Measurements from ENCODE around the gene FCRLB.
"Not testable (repeated sequence)": the region's sequence is repeated elsewhere in the genome, so short reads cannot be mapped to it uniquely, and the experiment has no call there.

Gene FCRLB

DNA sequence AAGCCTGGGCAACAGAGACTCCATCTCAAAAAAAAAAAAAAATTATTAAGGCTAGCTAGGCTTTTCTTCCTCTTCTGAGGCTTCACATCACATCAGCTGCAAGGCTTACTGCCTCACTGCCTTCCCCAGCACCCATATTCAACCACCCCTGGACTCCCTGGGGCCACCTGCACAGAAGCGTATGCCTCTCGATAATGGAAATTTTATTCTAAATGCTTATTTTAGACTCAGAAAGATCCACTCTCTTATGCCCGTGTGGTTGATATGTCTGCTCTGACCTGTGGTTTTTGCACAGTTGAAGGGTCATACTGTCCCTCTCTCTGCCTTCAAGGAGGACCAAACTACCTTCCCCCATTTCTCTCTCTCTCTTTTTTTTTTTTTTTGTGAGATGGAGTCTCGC is 15.8 kb upstream of the FCRLB start:
- no peak for DNase-seq (ENCODE audit: low read depth in 1 of 2, low spot score in 1 of 2)
- TF ChIP-seq JUND (IDR thresholded peaks at IDR 0.05; ENCODE audit: low read depth): no peak
- in situ Hi-C loops (cut with HindIII; ENCODE audit: low pct_unique_long_range_greater_than_20kb, low sequenced_read_pairs): no loop called here

DNA sequence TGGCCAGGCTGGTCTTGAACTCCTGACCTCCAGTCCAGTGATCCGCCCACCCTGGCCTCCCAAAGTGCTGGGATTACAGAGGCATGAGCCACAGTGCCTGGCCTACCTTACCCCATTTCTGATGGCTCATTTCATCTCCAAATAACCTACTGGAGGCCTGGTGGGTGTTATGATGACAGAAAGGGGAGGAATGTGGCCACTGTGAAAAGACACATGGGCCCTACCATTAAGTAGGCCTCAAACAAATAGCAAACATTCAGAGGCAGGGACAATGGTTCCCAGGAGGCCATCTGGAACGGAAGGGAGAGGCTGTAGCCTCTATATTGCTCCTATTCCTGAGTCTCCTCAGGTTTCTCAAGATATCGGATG is 15.2 kb upstream of the FCRLB start:
- in situ Hi-C loops (cut with HindIII; ENCODE audit: low pct_unique_long_range_greater_than_20kb, low sequenced_read_pairs): no loop called here
- TF ChIP-seq JUND (IDR thresholded peaks at IDR 0.05; ENCODE audit: low read depth): no peak
- DNase-seq (ENCODE audit: low read depth in 1 of 2, low spot score in 1 of 2): no peak

- in situ Hi-C loops (cut with HindIII; ENCODE audit: low pct_unique_long_range_greater_than_20kb, low sequenced_read_pairs): no loop called here
- DNase-seq (ENCODE audit: low read depth in 1 of 2, low spot score in 1 of 2): no peak
- TF ChIP-seq JUND (IDR thresholded peaks at IDR 0.05; ENCODE audit: low read depth): no peak
Observed at GRCh38 chr1:161706482-161707347, 14.6 kb upstream of the FCRLB start, which contains the start of gene FCRLA. TSS of gene FCRLA (plus strand) at chr1:161707229. CDS start at chr1:161707265, 36 bp downstream.

GRCh38 chr1:161707503-161707902 is 13.8 kb upstream of the FCRLB start:
- in situ Hi-C loops (cut with HindIII; ENCODE audit: low pct_unique_long_range_greater_than_20kb, low sequenced_read_pairs): no loop called here
- TF ChIP-seq JUND (IDR thresholded peaks at IDR 0.05; ENCODE audit: low read depth): no peak
- DNase-seq (ENCODE audit: low read depth in 1 of 2, low spot score in 1 of 2): no peak

DNA sequence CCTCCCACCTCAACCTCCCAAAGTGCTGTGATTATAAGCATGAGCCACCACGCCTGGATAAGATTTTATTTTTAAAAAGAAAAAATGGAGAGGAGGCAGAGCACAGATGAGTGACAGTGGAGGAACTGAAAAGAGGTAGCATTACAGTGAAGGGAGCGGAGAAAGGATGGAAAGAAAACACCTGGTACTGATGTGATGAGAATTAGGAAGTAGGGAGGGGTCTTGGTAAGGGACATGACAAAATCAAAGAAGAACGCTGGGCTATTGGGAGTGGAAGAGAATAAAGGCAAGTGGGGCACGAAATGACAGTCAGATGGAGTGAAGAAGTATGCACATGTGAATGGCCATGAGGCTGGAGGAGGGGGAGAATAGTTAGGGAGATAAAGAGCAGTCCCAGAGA is 12.0 kb upstream of the FCRLB start:
- no peak for TF ChIP-seq JUND (IDR thresholded peaks at IDR 0.05; ENCODE audit: low read depth)
- DNase-seq (ENCODE audit: low read depth in 1 of 2, low spot score in 1 of 2): no peak
- in situ Hi-C loops (cut with HindIII; ENCODE audit: low pct_unique_long_range_greater_than_20kb, low sequenced_read_pairs): no loop called here

DNA sequence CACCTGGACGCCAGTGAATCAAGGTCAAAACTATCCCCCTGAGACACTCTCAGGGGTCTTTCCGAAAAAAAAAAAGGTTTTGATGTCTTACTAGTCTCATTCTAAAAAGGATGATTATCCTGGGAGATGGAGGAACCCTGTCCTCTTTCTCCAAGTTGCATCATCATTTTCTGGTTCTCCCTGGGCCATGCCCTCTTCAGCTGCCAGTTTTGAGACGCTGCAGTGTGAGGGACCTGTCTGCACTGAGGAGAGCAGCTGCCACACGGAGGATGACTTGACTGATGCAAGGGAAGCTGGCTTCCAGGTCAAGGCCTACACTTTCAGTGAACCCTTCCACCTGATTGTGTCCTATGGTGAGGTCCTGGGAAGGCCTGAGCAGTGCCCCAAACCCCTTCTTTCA is 10.8 kb upstream of the FCRLB start:
- no peak for TF ChIP-seq JUND (IDR thresholded peaks at IDR 0.05; ENCODE audit: low read depth)
- no peak for DNase-seq (ENCODE audit: low read depth in 1 of 2, low spot score in 1 of 2)
- in situ Hi-C loops (cut with HindIII; ENCODE audit: low pct_unique_long_range_greater_than_20kb, low sequenced_read_pairs): no loop called here

DNA sequence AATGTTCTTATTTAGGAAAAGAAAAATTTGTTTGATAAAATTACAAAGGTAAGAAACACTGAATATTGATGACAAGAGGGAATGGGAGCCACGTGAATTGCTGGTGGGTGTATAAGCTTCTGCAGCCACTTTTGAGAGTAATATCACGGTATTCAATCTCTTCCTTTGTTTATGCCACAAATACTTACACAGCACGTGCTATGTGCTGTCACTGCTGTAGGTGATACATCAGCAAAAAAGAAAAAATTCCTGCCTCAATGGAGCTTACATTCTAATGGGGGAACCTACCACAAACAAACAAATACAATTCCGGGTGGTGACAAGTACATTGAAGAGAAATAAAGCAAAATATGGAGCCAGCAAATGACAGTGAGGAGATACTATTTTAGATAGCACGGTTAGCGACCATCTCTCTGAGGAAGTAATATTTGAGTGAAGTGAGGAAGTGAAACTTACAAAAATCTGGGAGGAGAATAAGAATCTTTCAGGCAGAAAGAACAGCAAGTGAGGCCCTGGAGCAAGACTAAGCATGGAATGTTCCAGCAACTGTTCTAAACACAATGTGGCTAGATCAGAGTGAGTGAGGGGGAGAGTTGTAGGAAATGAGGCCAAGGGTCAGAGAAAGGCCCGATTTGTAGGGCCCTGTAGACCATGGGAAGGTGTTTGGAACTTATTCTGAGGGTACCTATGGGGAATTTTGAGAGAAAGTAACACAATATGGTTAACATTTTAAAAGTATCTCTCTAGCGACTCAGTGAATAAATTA is 2.6 kb upstream of the FCRLB start:
- no peak for DNase-seq (ENCODE audit: low read depth in 1 of 2, low spot score in 1 of 2)
- in situ Hi-C loops (cut with HindIII; ENCODE audit: low pct_unique_long_range_greater_than_20kb, low sequenced_read_pairs): no loop called here
- no peak for TF ChIP-seq JUND (IDR thresholded peaks at IDR 0.05; ENCODE audit: low read depth)

- TF ChIP-seq JUND (IDR thresholded peaks at IDR 0.05; ENCODE audit: low read depth): no peak
Observed at GRCh38 chr1:161719325-161719611, 2.1 kb upstream of the FCRLB start.

DNA sequence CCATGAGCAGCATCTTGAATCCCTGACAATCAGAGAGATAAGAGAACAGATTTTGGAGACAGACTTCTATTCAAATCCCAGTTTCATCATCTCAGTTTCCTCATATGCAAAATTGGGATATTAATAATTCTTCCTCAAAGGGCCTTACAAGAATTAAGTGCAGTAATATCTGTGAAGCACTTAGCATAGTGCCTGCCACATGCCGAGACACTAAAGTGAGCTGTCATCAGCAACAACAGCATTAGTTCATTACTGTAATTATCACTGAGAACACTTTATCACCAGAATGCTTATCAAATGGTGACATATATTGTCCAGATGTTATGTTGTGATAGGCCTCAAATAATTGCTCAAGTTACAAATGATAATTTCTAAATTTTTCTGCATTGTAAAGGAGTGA is 922 bp upstream of the FCRLB start:
- DNase-seq (ENCODE audit: low read depth in 1 of 2, low spot score in 1 of 2): no peak
- no peak for TF ChIP-seq JUND (IDR thresholded peaks at IDR 0.05; ENCODE audit: low read depth)
- in situ Hi-C loops (cut with HindIII; ENCODE audit: low pct_unique_long_range_greater_than_20kb, low sequenced_read_pairs): no loop called here

More at GRCh38 chr1:161719325-161719611, 2.1 kb upstream of the FCRLB start:
- in situ Hi-C loops (cut with HindIII; ENCODE audit: low pct_unique_long_range_greater_than_20kb, low sequenced_read_pairs): no loop called here
- no peak for DNase-seq (ENCODE audit: low read depth in 1 of 2, low spot score in 1 of 2)

- DNase-seq (ENCODE audit: low read depth in 1 of 2, low spot score in 1 of 2): no peak
- in situ Hi-C loops (cut with HindIII; ENCODE audit: low pct_unique_long_range_greater_than_20kb, low sequenced_read_pairs): no loop called here
- no peak for TF ChIP-seq JUND (IDR thresholded peaks at IDR 0.05; ENCODE audit: low read depth)
Observed at GRCh38 chr1:161721738-161722343, 497 bp downstream of the FCRLB start.

DNA sequence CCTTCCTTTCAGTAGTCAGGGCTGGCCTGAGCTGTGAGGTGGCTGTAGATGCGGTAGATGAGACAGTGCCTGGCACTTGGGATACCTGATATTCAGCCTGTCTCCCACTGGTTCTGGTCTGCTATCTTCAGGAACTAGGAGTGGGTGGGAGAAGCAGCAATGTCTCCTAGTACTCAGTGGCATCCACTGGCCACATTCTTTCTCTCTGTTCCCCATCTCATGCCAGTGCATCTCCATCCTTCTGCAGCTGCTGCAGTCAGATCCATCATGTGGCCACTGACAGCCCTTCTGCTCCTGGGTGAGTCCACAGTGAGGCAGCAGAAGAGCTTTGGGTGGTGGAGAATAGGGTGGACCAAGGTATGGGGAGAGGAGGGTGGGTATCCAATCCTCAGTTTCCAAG is 1.1 kb downstream of the FCRLB start:
- DNase-seq (ENCODE audit: low read depth in 1 of 2, low spot score in 1 of 2): no peak
- in situ Hi-C loops (cut with HindIII; ENCODE audit: low pct_unique_long_range_greater_than_20kb, low sequenced_read_pairs): no loop called here
- TF ChIP-seq JUND (IDR thresholded peaks at IDR 0.05; ENCODE audit: low read depth): no peak

GRCh38 chr1:161723459-161724141 is 2.3 kb downstream of the FCRLB start:
- peak; percentile 63 to 93 for DNase-seq (ENCODE audit: low read depth in 1 of 2, low spot score in 1 of 2)
- in situ Hi-C loops (cut with HindIII; ENCODE audit: low pct_unique_long_range_greater_than_20kb, low sequenced_read_pairs): no loop called here

DNA sequence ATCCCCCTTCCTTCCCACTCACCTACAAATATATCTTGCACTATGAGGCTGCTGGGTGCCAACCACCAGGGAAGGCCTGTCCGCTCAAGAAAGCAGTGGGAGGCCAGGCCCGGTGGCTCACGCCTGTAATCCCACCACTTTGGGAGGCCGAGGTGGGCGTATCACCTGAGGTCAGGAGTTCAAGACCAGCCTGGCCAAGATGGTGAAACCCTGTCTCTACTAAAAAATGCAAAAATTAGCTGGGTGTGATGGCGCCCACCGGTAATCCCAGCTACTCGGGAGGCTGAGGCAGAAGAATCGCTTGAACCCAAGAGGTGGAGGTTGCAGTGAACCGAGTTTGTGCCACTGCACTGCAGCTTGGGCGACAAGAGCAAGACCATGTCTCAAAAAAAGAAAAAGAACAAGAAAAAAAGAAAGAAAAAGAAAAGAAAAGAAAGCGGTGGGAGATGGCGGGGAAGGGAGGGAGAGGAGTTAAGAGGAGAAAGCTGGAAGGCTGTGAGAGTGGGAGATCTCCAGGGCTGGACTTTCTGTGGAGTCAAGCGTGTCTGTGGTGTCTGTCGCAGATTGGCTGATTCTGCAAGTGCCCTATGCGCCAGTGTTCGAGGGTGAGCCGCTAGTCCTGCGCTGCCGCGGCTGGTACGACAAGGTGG is 4.0 kb downstream of the FCRLB start:
- in situ Hi-C loops (cut with HindIII; ENCODE audit: low pct_unique_long_range_greater_than_20kb, low sequenced_read_pairs); DNase-seq (ENCODE audit: low read depth in 1 of 2, low spot score in 1 of 2): not testable (repeated sequence)

More at GRCh38 chr1:161723459-161724141, 2.3 kb downstream of the FCRLB start:
- TF ChIP-seq JUND (IDR thresholded peaks at IDR 0.05; ENCODE audit: low read depth): no peak
